ENCODE data around the gene WDFY1.

WDFY1 gene

DNA sequence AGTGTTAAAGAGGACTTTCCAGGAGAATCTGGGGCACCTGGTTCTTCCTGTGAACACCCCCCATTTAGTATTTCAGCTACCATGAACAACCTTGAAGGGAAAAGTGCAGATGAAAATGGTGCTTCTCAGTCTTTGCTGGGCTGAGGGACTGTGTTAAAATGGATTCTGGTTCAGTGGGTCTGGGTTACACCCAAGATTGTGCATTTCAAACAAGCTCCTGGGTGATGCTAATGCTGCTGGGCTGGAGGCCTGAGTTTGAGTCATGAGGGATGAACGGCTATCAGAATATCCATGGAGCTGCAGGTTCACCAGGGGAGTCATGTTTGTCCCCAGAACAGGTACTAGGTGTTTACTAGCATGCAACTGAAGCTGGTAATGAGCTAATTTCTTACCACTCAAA lies 36.1 kb upstream of the WDFY1 start:
- H3K27ac ChIP-seq (ENCODE audit: low read depth, low read length, poor library complexity, severe bottlenecking): no peak overlapping the region
- H3K4me1 ChIP-seq (ENCODE audit: insufficient read depth, low read length, severe bottlenecking): no peaks in the 10 kb centered on the region
- TF ChIP-seq CTCF (IDR thresholded peaks at IDR 0.05; ENCODE audit: low read length): no peak
- no peak for TF ChIP-seq EZH2 (IDR thresholded peaks at IDR 0.05; ENCODE audit: borderline replicate concordance, low read length)
- no peak overlapping the region for H3K4me2 ChIP-seq (ENCODE audit: low read length)
- no peaks in the 10 kb centered on the region for H3K9me3 ChIP-seq (ENCODE audit: low read length)
- no peaks in the 10 kb centered on the region for H3K36me3 ChIP-seq (ENCODE audit: insufficient read depth, low read length)
- no peak overlapping the region for H3K4me3 ChIP-seq (ENCODE audit: low read depth, low read length, poor library complexity, severe bottlenecking)
- H3K9me2 ChIP-seq (ENCODE audit: low read depth, low read length): no peaks in the 10 kb centered on the region
- H2AFZ ChIP-seq (ENCODE audit: low read length): no peak overlapping the region
- peaks cover 10% of the 10 kb centered on the region; the same call in 1 of the 2 replicates for H3K27me3 ChIP-seq (ENCODE audit: insufficient read depth, low read length)
- H3K79me2 ChIP-seq (ENCODE audit: insufficient read depth, low read length): no peaks in the 10 kb centered on the region
- H3K9ac ChIP-seq (ENCODE audit: low read length): no peak overlapping the region
- no peaks in the 10 kb centered on the region for H3F3A ChIP-seq (ENCODE audit: insufficient read depth, low read length)
- no peaks in the 10 kb centered on the region for H4K20me1 ChIP-seq (ENCODE audit: insufficient read depth, low read length)

DNA sequence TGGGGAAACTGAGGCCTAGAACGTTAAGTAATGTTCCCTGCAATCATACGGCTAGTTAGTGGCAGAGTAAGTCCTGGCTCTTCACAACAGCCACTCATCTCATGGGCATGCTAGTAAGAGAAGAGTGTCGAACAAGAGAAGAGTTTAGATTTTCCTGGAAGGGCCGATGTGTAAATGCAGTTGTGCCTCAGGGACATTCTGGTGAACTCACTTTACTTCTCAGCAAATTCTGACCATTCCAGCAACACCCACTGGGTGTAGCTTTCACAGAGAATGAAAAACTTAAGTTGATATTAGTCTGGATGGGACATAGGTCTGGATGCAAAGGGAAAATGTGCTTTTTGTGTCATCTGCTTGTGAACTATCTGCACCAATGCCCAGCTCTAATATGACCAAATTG lies 35.7 kb upstream of the WDFY1 start:
- H3F3A ChIP-seq (ENCODE audit: insufficient read depth, low read length): no peaks in the 10 kb centered on the region
- H3K36me3 ChIP-seq (ENCODE audit: insufficient read depth, low read length): no peaks in the 10 kb centered on the region
- H3K27me3 ChIP-seq (ENCODE audit: insufficient read depth, low read length): peaks cover 10% of the 10 kb centered on the region; the same call in 1 of the 2 replicates
- no peaks in the 10 kb centered on the region for H3K4me1 ChIP-seq (ENCODE audit: insufficient read depth, low read length, severe bottlenecking)
- no peaks in the 10 kb centered on the region for H3K79me2 ChIP-seq (ENCODE audit: insufficient read depth, low read length)
- H4K20me1 ChIP-seq (ENCODE audit: insufficient read depth, low read length): no peaks in the 10 kb centered on the region
- no peak overlapping the region for H3K4me2 ChIP-seq (ENCODE audit: low read length)
- H3K9me3 ChIP-seq (ENCODE audit: low read length): no peaks in the 10 kb centered on the region
- no peak overlapping the region for H3K4me3 ChIP-seq (ENCODE audit: low read depth, low read length, poor library complexity, severe bottlenecking)
- H2AFZ ChIP-seq (ENCODE audit: low read length): no peak overlapping the region
- no peak overlapping the region for H3K27ac ChIP-seq (ENCODE audit: low read depth, low read length, poor library complexity, severe bottlenecking)
- no peak overlapping the region for H3K9ac ChIP-seq (ENCODE audit: low read length)
- TF ChIP-seq EZH2 (IDR thresholded peaks at IDR 0.05; ENCODE audit: borderline replicate concordance, low read length): no peak
- TF ChIP-seq CTCF (IDR thresholded peaks at IDR 0.05; ENCODE audit: low read length): no peak
- H3K9me2 ChIP-seq (ENCODE audit: low read depth, low read length): no peaks in the 10 kb centered on the region

DNA sequence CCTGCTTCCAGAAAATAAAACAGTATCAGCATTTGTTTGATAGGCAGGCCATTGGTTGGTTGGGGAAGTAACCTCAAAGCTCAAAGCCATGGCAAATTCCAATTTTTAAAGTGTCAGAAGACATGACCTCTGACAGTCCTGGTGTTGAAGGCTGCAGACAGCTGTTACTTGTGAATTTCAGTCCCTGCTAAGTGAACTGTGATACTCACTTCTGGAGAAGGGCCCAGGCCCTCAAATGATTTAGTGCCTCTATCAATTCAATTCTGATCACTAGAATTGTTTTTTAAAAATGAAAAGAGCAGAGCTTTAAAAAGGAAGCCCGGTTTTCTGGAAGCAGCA lies 35.2 kb upstream of the WDFY1 start:
- Histone ChIP-seq H3K27ac (ENCODE audit: low read depth, low read length, poor library complexity, severe bottlenecking) (no peak overlapping the region), H3K9me3 (ENCODE audit: low read length) (no peaks in the 10 kb centered on the region), H3K4me2 (ENCODE audit: low read length) (no peak overlapping the region), H4K20me1 (ENCODE audit: insufficient read depth, low read length) (no peaks in the 10 kb centered on the region), H2AFZ (ENCODE audit: low read length) (no peak overlapping the region), H3F3A (ENCODE audit: insufficient read depth, low read length) (no peaks in the 10 kb centered on the region), H3K36me3 (ENCODE audit: insufficient read depth, low read length) (no peaks in the 10 kb centered on the region), H3K4me1 (ENCODE audit: insufficient read depth, low read length, severe bottlenecking) (no peaks in the 10 kb centered on the region), H3K9me2 (ENCODE audit: low read depth, low read length) (no peaks in the 10 kb centered on the region), H3K27me3 (ENCODE audit: insufficient read depth, low read length) (peaks cover 10% of the 10 kb centered on the region; the same call in 1 of the 2 replicates), H3K4me3 (ENCODE audit: low read depth, low read length, poor library complexity, severe bottlenecking) (no peak overlapping the region), H3K9ac (ENCODE audit: low read length) (no peak overlapping the region), H3K79me2 (ENCODE audit: insufficient read depth, low read length) (no peaks in the 10 kb centered on the region)
- TF ChIP-seq EZH2 (IDR thresholded peaks at IDR 0.05; ENCODE audit: borderline replicate concordance, low read length) (no peak), CTCF (IDR thresholded peaks at IDR 0.05; ENCODE audit: low read length) (no peak)
